ENCODE measurements around the gene EXOSC10. TPM values are rescaled to one million over a fixed set of nuclear protein-coding genes. Genes with fewer than 3 reads are reported as not detected.

The EXOSC10 gene
- polyA plus RNA-seq, 1 of the 3 experiments (the other 2 are of a cell fraction), result 62.5 TPM

DNA sequence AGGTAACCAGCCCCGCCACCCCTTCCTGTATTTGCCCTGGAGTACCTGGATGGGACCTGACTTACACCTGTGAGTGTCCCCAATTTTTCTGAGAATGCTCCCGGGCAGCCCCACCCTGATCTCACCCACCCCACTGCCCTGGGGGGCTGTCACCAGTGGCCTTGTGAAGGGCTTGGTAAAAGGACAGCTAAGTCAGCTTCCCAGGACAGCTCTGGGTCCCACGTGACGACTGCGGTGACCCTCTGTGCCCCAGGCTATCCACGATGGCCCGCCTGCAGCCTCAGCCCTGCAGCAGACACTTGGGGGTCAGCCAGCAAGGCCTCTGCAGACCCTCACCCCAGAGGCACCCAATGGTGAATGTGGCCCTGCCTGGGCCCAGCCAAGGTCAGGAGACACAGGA lies 45.5 kb downstream of the EXOSC10 start:
- TF ChIP-seq, protein P1, sequence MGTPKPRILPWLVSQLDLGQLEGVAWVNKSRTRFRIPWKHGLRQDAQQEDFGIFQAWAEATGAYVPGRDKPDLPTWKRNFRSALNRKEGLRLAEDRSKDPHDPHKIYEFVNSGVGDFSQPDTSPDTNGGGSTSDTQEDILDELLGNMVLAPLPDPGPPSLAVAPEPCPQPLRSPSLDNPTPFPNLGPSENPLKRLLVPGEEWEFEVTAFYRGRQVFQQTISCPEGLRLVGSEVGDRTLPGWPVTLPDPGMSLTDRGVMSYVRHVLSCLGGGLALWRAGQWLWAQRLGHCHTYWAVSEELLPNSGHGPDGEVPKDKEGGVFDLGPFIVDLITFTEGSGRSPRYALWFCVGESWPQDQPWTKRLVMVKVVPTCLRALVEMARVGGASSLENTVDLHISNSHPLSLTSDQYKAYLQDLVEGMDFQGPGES (IDR thresholded peaks at IDR 0.05; ENCODE audit: low read depth, low read length), result no peak
- TF ChIP-seq EP300 (IDR thresholded peaks at IDR 0.05; ENCODE audit: borderline replicate concordance in 1 of 2, low read depth in 1 of 2, low read length in 1 of 2), result no peak
- TF ChIP-seq NRF1 (IDR thresholded peaks at IDR 0.05; ENCODE audit: low read depth, low read length), result no peak
- TF ChIP-seq, protein P2, sequence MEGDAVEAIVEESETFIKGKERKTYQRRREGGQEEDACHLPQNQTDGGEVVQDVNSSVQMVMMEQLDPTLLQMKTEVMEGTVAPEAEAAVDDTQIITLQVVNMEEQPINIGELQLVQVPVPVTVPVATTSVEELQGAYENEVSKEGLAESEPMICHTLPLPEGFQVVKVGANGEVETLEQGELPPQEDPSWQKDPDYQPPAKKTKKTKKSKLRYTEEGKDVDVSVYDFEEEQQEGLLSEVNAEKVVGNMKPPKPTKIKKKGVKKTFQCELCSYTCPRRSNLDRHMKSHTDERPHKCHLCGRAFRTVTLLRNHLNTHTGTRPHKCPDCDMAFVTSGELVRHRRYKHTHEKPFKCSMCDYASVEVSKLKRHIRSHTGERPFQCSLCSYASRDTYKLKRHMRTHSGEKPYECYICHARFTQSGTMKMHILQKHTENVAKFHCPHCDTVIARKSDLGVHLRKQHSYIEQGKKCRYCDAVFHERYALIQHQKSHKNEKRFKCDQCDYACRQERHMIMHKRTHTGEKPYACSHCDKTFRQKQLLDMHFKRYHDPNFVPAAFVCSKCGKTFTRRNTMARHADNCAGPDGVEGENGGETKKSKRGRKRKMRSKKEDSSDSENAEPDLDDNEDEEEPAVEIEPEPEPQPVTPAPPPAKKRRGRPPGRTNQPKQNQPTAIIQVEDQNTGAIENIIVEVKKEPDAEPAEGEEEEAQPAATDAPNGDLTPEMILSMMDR (IDR thresholded peaks at IDR 0.05), result no peak
- TF ChIP-seq, protein P3, sequence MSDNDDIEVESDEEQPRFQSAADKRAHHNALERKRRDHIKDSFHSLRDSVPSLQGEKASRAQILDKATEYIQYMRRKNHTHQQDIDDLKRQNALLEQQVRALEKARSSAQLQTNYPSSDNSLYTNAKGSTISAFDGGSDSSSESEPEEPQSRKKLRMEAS (IDR thresholded peaks at IDR 0.05; ENCODE audit: low read depth), result no peak
- no peak for TF ChIP-seq GATA2 (CRISPR knock-in tag; IDR thresholded peaks at IDR 0.05)
- no peak for TF ChIP-seq GABPA (IDR thresholded peaks at IDR 0.05; ENCODE audit: low read depth)
- no peak for TF ChIP-seq MXI1 (IDR thresholded peaks at IDR 0.05; ENCODE audit: low read depth, low read length)
- TF ChIP-seq TEAD4 (IDR thresholded peaks at IDR 0.05; ENCODE audit: borderline replicate concordance, insufficient read depth), result no peak
- TF ChIP-seq FOXM1 (IDR thresholded peaks at IDR 0.05; ENCODE audit: low read depth), result no peak
- no peak for TF ChIP-seq YY1 (IDR thresholded peaks at IDR 0.05; ENCODE audit: low read depth)
- Histone ChIP-seq H3K4me2 (no peak overlapping the region), H2AFZ (ENCODE audit: low read depth) (no peak overlapping the region), H3K9me3 (no peaks in the 10 kb centered on the region), H3K9me2 (no peaks in the 10 kb centered on the region), H3K36me3 (replicated peaks in 1 of 2; ENCODE audit: control insufficient read depth in 1 of 2, insufficient read depth in 2 of 2, low read length in 1 of 2) (peaks cover 0 to 17% of the 10 kb centered on the region in 2 experiments), H3F3A (replicated peaks; ENCODE audit: insufficient read depth) (no peaks in the 10 kb centered on the region), H4K20me1 (ENCODE audit: insufficient read depth) (peaks cover 4% of the 10 kb centered on the region; the same call in 1 of the 2 replicates), H3K4me3 (ENCODE audit: low read depth in 2 of 2, low read length in 1 of 2) (no peak overlapping the region), H3K27ac (ENCODE audit: low read depth in 2 of 2, low read length in 1 of 2) (peak overlapping the region in 1 of 2 experiments; percentile 6; a peak in 1 of 4 replicates), H3K9ac (no peak overlapping the region), H3K4me1 (ENCODE audit: control insufficient read depth in 1 of 2, insufficient read depth in 2 of 2, low read depth in 1 of 2, low read length in 1 of 2) (peaks cover 0 to 25% of the 10 kb centered on the region in 2 experiments; a peak in 1 of 4 replicates), H3K27me3 (ENCODE audit: insufficient read depth) (no peaks in the 10 kb centered on the region), H3K79me2 (ENCODE audit: insufficient read depth) (peaks cover 15% of the 10 kb centered on the region)
- 75% methylated on average over 2 of the region's 7 CpGs for WGBS (ENCODE audit: low lambda C conversion rate)
- POLR2A ChIA-PET, result no interaction called here
- CTCF ChIA-PET, result interaction anchor here (1.4 to 10.0 kb wide), 2 partner anchors 16 to 591 kb away, joined by 4 to 118 read pairs; no protein-coding TSS in a partner anchor
- no peak for DNase-seq

DNA sequence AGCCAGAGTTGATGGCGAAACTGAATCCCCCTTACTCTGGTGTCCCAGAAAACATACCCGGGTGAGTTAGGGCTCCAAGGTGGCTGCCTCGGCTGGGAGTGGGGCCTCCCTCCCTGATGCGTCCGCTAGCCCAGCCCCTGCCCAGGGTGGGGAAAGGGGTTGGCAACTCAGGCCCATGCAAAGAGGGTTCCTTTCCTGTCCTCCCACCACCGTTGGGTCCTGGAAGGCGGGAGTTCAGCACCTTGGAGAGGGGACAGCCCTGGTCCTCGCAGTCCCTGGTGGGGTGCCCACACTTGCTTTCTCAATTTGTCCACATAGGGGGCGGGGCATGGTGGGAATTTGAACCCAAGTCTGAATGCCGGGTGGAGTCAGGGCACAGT lies 45.9 kb downstream of the EXOSC10 start:
- WGBS (ENCODE audit: low lambda C conversion rate), result 94% methylated on average over 5 of the region's 10 CpGs
- CTCF ChIA-PET, result interaction anchor here (0.7 to 10.0 kb wide), 4 partner anchors 16 to 899 kb away, joined by 3 to 118 read pairs (median 4); no protein-coding TSS in a partner anchor
- POLR2A ChIA-PET, result no interaction called here

More for the DNA sequence above, 45.9 kb downstream of the EXOSC10 start:
- Histone ChIP-seq H3K27ac (ENCODE audit: low read depth in 2 of 2, low read length in 1 of 2) (peak overlapping the region in 1 of 2 experiments; percentile 76; a peak in 2 of 4 replicates), H3K79me2 (ENCODE audit: insufficient read depth) (peaks cover 11% of the 10 kb centered on the region), H3F3A (replicated peaks; ENCODE audit: insufficient read depth) (no peaks in the 10 kb centered on the region), H3K4me2 (no peak overlapping the region), H3K27me3 (ENCODE audit: insufficient read depth) (no peaks in the 10 kb centered on the region), H3K9ac (no peak overlapping the region), H3K36me3 (replicated peaks in 1 of 2; ENCODE audit: control insufficient read depth in 1 of 2, insufficient read depth in 2 of 2, low read length in 1 of 2) (peaks cover 0 to 17% of the 10 kb centered on the region in 2 experiments), H3K4me1 (ENCODE audit: control insufficient read depth in 1 of 2, insufficient read depth in 2 of 2, low read depth in 1 of 2, low read length in 1 of 2) (peaks cover 0 to 21% of the 10 kb centered on the region in 2 experiments; a peak in 1 of 4 replicates), H4K20me1 (ENCODE audit: insufficient read depth) (peaks cover 4% of the 10 kb centered on the region; the same call in 1 of the 2 replicates), H3K9me2 (no peaks in the 10 kb centered on the region), H3K9me3 (no peaks in the 10 kb centered on the region), H2AFZ (ENCODE audit: low read depth) (no peak overlapping the region), H3K4me3 (ENCODE audit: low read depth in 2 of 2, low read length in 1 of 2) (no peak overlapping the region)
- DNase-seq, result no peak
- no peak; the same call in 1 of the 2 replicates for TF ChIP-seq POLR2AphosphoS5 (IDR thresholded peaks at IDR 0.05; ENCODE audit: low read depth, low read length)
- TF ChIP-seq, protein P4, sequence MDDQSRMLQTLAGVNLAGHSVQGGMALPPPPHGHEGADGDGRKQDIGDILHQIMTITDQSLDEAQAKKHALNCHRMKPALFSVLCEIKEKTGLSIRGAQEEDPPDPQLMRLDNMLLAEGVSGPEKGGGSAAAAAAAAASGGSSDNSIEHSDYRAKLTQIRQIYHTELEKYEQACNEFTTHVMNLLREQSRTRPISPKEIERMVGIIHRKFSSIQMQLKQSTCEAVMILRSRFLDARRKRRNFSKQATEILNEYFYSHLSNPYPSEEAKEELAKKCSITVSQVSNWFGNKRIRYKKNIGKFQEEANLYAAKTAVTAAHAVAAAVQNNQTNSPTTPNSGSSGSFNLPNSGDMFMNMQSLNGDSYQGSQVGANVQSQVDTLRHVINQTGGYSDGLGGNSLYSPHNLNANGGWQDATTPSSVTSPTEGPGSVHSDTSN (IDR thresholded peaks at IDR 0.05), result no peak
- TF ChIP-seq, protein P5, sequence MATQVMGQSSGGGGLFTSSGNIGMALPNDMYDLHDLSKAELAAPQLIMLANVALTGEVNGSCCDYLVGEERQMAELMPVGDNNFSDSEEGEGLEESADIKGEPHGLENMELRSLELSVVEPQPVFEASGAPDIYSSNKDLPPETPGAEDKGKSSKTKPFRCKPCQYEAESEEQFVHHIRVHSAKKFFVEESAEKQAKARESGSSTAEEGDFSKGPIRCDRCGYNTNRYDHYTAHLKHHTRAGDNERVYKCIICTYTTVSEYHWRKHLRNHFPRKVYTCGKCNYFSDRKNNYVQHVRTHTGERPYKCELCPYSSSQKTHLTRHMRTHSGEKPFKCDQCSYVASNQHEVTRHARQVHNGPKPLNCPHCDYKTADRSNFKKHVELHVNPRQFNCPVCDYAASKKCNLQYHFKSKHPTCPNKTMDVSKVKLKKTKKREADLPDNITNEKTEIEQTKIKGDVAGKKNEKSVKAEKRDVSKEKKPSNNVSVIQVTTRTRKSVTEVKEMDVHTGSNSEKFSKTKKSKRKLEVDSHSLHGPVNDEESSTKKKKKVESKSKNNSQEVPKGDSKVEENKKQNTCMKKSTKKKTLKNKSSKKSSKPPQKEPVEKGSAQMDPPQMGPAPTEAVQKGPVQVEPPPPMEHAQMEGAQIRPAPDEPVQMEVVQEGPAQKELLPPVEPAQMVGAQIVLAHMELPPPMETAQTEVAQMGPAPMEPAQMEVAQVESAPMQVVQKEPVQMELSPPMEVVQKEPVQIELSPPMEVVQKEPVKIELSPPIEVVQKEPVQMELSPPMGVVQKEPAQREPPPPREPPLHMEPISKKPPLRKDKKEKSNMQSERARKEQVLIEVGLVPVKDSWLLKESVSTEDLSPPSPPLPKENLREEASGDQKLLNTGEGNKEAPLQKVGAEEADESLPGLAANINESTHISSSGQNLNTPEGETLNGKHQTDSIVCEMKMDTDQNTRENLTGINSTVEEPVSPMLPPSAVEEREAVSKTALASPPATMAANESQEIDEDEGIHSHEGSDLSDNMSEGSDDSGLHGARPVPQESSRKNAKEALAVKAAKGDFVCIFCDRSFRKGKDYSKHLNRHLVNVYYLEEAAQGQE (IDR thresholded peaks at IDR 0.05; ENCODE audit: low read depth, low read length), result peak; percentile 94
- TF ChIP-seq CHD2 (IDR thresholded peaks at IDR 0.05; ENCODE audit: low read length, partially characterized antibody), result no peak
